ENCODE data around the gene CDK6.
A peak's percentile ranks its signal among the peaks of the same experiment; 100 is the strongest.

GRCh38 chr7:92608380-92609322 is 227.7 kb downstream of the CDK6 start:
- no peak for TF ChIP-seq SP1 (IDR thresholded peaks at IDR 0.05)
- TF ChIP-seq RAD21 (IDR thresholded peaks at IDR 0.05) = peak in 1 of 2 donors; percentile 29
- TF ChIP-seq, protein P1, sequence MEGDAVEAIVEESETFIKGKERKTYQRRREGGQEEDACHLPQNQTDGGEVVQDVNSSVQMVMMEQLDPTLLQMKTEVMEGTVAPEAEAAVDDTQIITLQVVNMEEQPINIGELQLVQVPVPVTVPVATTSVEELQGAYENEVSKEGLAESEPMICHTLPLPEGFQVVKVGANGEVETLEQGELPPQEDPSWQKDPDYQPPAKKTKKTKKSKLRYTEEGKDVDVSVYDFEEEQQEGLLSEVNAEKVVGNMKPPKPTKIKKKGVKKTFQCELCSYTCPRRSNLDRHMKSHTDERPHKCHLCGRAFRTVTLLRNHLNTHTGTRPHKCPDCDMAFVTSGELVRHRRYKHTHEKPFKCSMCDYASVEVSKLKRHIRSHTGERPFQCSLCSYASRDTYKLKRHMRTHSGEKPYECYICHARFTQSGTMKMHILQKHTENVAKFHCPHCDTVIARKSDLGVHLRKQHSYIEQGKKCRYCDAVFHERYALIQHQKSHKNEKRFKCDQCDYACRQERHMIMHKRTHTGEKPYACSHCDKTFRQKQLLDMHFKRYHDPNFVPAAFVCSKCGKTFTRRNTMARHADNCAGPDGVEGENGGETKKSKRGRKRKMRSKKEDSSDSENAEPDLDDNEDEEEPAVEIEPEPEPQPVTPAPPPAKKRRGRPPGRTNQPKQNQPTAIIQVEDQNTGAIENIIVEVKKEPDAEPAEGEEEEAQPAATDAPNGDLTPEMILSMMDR (IDR thresholded peaks at IDR 0.05; ENCODE audit: low read depth, low read length, missing input control) = no peak
- no peak for TF ChIP-seq TAF1 (conservative IDR thresholded peaks at IDR 0.05)

Data from liver (tissue), 3 donors.